ENCODE data around the gene CHAD.

DNA sequence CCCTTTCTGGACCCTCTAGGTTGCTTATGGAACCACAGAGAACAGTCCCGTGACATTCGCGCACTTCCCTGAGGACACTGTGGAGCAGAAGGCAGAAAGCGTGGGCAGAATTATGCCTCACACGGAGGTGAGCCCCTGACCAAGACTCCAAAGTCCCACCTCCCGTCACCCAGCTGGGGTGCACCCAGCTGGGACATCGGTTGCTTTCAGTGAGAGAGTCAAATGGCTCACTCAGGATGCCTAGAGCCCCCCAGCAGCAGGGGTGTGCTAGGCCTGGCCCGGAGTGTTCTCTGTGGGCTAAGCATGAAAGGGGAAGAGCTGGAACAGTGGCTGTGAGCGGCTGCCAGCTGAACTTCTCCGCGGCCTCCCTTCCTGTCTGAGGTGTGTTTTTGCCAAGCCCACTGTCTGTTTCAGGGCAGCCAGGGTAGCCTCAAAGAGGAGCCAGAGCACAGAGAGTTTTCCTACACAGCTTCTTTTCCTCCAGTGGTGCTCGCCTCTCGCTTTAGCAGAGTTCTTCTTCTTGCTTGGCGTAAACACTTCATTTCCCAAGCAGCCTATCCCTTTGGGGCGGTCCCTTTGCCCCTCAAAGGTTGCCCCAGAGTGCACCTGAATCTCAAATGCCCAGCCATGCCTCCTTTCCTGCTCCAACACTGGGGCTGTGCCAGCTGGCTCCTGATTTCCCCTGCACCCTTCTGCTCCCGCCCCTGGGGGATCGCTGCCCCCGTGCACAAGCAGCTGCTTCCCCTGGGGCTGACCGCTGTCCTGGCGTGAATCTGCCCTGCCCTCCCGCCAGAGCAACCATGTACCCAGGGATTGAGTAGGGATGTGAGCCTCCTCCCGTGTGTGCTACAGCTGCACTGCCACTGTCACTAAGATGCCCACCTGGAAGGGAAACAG lies 2.6 kb upstream of the CHAD start:
- no peak for TF ChIP-seq BACH2 (CRISPR knock-in tag; IDR thresholded peaks at IDR 0.05; ENCODE audit: borderline replicate concordance)
- no peak for TF ChIP-seq SNAI2 (CRISPR knock-in tag; IDR thresholded peaks at IDR 0.05)
- TF ChIP-seq, protein P1, sequence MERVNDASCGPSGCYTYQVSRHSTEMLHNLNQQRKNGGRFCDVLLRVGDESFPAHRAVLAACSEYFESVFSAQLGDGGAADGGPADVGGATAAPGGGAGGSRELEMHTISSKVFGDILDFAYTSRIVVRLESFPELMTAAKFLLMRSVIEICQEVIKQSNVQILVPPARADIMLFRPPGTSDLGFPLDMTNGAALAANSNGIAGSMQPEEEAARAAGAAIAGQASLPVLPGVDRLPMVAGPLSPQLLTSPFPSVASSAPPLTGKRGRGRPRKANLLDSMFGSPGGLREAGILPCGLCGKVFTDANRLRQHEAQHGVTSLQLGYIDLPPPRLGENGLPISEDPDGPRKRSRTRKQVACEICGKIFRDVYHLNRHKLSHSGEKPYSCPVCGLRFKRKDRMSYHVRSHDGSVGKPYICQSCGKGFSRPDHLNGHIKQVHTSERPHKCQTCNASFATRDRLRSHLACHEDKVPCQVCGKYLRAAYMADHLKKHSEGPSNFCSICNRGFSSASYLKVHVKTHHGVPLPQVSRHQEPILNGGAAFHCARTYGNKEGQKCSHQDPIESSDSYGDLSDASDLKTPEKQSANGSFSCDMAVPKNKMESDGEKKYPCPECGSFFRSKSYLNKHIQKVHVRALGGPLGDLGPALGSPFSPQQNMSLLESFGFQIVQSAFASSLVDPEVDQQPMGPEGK (CRISPR knock-in tag; IDR thresholded peaks at IDR 0.05; ENCODE audit: borderline replicate concordance), result no peak
- no peak for TF ChIP-seq ESRRG (CRISPR knock-in tag; IDR thresholded peaks at IDR 0.05)
- TF ChIP-seq OSR1 (CRISPR knock-in tag; IDR thresholded peaks at IDR 0.05), result no peak
- no peak for TF ChIP-seq ISL1 (CRISPR knock-in tag; IDR thresholded peaks at IDR 0.05)

Measured in SK-N-SH treated with all-trans-retinoic acid at 6 μM for 48 hours (cell line).